Bronchial epithelial cell (primary cell): ENCODE results near the gene MBP. TPM values are rescaled to one million over a fixed set of nuclear protein-coding genes. Genes with fewer than 3 reads are reported as not detected.

ENCODE experiments used
- DNase-seq: peaks from one replicate; pipeline ENCODE4 v3.0.0-alpha.2; 2010; ENCODE audit warnings: low read depth
- FAIRE-seq: peaks from 2 replicates; lab custom pipeline; 2011; peaks lifted over from hg19 to GRCh38; lab: Jason Lieb, UNC
- H3K27me3 ChIP-seq: 2 replicates; pipeline ENCODE4 v1.5.1; 2011; ENCODE audit warnings: low read length; ENCODE audit not compliant: control insufficient read depth, insufficient read depth
- H3K36me3 ChIP-seq: 2 replicates; pipeline ENCODE4 v1.5.1; 2011; ENCODE audit warnings: low read length; ENCODE audit not compliant: control insufficient read depth, insufficient read depth
- H3K4me3 ChIP-seq: 2 replicates; pipeline ENCODE4 v1.5.1; 2011; ENCODE audit warnings: mild to moderate bottlenecking, low read depth, low read length, control low read depth
- CTCF ChIP-seq: IDR thresholded peaks from 2 replicates; pipeline ENCODE4 v1.5.1; 2011; ENCODE audit warnings: mild to moderate bottlenecking, moderate library complexity, low read length, control low read depth, inconsistent platforms; ENCODE audit not compliant: insufficient read depth, severe bottlenecking
- total RNA-seq: library from RNA; depleted of rRNA; stranded (reverse); fragments of >200 nt; gene quantifications from 2 replicates; pipeline ENCODE4 v1.2.1, GENCODE V29; 2014

MBP gene
- total RNA-seq, 1 donor from 2014 or later = 26.6 TPM

GRCh38 chr18:77140030-77140429, 7.4 kb upstream of the MBP start:
- H3K4me3 ChIP-seq = no peak overlapping the region
- no peak for TF ChIP-seq CTCF
- no peaks in the 10 kb centered on the region for H3K27me3 ChIP-seq
- no peak for DNase-seq
- FAIRE-seq = no peak
- H3K36me3 ChIP-seq = no peaks in the 10 kb centered on the region

GRCh38 chr18:77139619-77140018, 7.0 kb upstream of the MBP start:
- TF ChIP-seq CTCF = no peak
- FAIRE-seq = no peak
- Histone ChIP-seq H3K27me3 (no peaks in the 10 kb centered on the region), H3K4me3 (no peak overlapping the region), H3K36me3 (no peaks in the 10 kb centered on the region)
- no peak for DNase-seq

GRCh38 chr18:77138270-77138669, 5.7 kb upstream of the MBP start:
- no peak for DNase-seq
- Histone ChIP-seq H3K27me3 (no peaks in the 10 kb centered on the region), H3K36me3 (no peaks in the 10 kb centered on the region), H3K4me3 (no peak overlapping the region)
- TF ChIP-seq CTCF = no peak
- no peak for FAIRE-seq

GRCh38 chr18:77137851-77138250, 5.3 kb upstream of the MBP start:
- TF ChIP-seq CTCF = no peak
- H3K36me3 ChIP-seq = no peaks in the 10 kb centered on the region
- FAIRE-seq (no peak), DNase-seq (no peak)
- H3K4me3 ChIP-seq = no peak overlapping the region
- no peaks in the 10 kb centered on the region for H3K27me3 ChIP-seq

GRCh38 chr18:77136871-77137665, 4.5 kb upstream of the MBP start:
- no peaks in the 10 kb centered on the region for H3K27me3 ChIP-seq
- no peak for DNase-seq
- FAIRE-seq = no peak
- H3K36me3 ChIP-seq = no peaks in the 10 kb centered on the region
- no peak overlapping the region for H3K4me3 ChIP-seq
- TF ChIP-seq CTCF = no peak
